Measurements from ENCODE around the gene RAB3A.

Gene RAB3A

GRCh38 chr19:18197306-18197705 is 6.5 kb downstream of the RAB3A start:
- DNase-seq (ENCODE audit: low read depth) = no peak
- TF ChIP-seq CTCF (conservative IDR thresholded peaks at IDR 0.05; ENCODE audit: low read depth, low read length) = no peak
- no peak overlapping the region for H3K4me3 ChIP-seq (ENCODE audit: low read depth, low read length)

GRCh38 chr19:18196511-18196845 is 7.4 kb downstream of the RAB3A start:
- H3K4me3 ChIP-seq (ENCODE audit: low read depth, low read length) = no peak overlapping the region
- no peak for DNase-seq (ENCODE audit: low read depth)
- TF ChIP-seq CTCF (conservative IDR thresholded peaks at IDR 0.05; ENCODE audit: low read depth, low read length) = no peak

GRCh38 chr19:18194554-18195238 is 9.1 kb downstream of the RAB3A start:
- TF ChIP-seq CTCF (conservative IDR thresholded peaks at IDR 0.05; ENCODE audit: low read depth, low read length) = no peak
- peak; percentile 29 for DNase-seq (ENCODE audit: low read depth)
- peak overlapping the region; percentile 20 for H3K4me3 ChIP-seq (ENCODE audit: low read depth, low read length)

GRCh38 chr19:18194181-18194530 is 9.7 kb downstream of the RAB3A start:
- peak overlapping the region; percentile 90 for H3K4me3 ChIP-seq (ENCODE audit: low read depth, low read length)
- no peak for TF ChIP-seq CTCF (conservative IDR thresholded peaks at IDR 0.05; ENCODE audit: low read depth, low read length)
- DNase-seq (ENCODE audit: low read depth) = no peak

GRCh38 chr19:18193388-18194180 is 10.3 kb downstream of the RAB3A start:
- no peak for DNase-seq (ENCODE audit: low read depth)
- H3K4me3 ChIP-seq (ENCODE audit: low read depth, low read length) = peak overlapping the region; percentile 90
- TF ChIP-seq CTCF (conservative IDR thresholded peaks at IDR 0.05; ENCODE audit: low read depth, low read length) = no peak

- peak within 1 kb of the TSS; percentile 90 for H3K4me3 ChIP-seq (ENCODE audit: low read depth, low read length)
- no peak for TF ChIP-seq CTCF (conservative IDR thresholded peaks at IDR 0.05; ENCODE audit: low read depth, low read length)
- peak; percentile 100 for DNase-seq (ENCODE audit: low read depth)
Observed at GRCh38 chr19:18192673-18193387, 11.0 kb downstream of the RAB3A start, which contains the start of gene MPV17L2. TSS of gene MPV17L2 (plus strand) at chr19:18193218. CDS start at chr19:18193282, 64 bp downstream.
